GM19455 (cell line): ENCODE results near the gene SPANXN4.

Experiments used
- ATAC-seq: cut with Tn5 transposase; IDR thresholded peaks from one replicate; pipeline ENCODE4 v1.9.1; 2021; ENCODE audit not compliant: unreplicated experiment

SPANXN4 gene

DNA sequence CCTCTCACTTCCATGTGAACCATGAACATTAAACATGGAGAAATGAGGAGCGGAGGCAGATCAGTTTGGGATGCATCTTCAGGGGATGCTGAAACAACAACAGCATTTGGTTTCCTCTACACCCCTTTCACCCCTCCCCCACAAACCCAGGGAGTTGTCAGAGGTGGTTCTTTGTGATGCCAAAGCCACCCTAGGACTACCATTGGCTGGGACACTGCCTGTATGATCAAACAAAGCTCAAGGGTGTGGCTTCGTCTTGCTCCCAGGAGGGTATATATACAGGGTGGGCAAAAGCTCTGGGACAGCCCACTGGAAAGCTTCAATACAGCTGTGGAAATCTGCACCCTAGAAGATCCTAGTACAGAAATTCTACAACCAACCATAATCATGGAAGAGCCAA lies at the start of gene SPANXN4:
SPANXN4 (plus strand) TSS at position 301 of the 400 bp plus-strand sequence; CDS start at position 388, 87 bp downstream.
- ATAC-seq: no peak

GRCh38 chrX:142977128-142977914 lies 48.4 kb upstream of the SPANXN4 start:
- peak; percentile 81 for ATAC-seq

DNA sequence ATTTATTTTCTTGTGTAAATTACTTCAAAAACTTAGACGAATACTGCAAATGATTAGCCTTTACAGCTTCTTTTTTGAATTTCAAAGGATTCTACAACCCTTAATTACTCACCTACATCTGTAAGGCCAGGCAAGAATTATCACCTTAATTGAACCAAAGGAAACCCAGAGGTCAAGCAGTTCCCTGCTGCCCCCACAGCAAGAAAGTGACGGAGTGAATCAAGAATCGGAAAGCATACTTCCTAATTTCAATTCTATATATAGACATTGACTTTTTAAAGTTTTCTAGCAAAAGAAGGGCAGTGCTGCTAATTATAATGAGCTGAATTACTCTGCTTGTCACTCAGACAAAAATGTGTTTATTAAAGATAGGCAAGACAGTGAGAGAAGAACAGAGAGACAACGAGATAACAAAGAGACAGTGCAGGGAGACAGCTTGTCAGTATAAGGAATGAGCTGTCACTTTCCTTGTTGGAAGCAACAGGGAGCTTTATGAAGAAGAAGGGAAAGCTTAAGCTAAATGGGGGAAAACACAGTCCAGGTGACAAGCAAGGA lies 47.5 kb upstream of the SPANXN4 start:
- peak; percentile 13 for ATAC-seq

DNA sequence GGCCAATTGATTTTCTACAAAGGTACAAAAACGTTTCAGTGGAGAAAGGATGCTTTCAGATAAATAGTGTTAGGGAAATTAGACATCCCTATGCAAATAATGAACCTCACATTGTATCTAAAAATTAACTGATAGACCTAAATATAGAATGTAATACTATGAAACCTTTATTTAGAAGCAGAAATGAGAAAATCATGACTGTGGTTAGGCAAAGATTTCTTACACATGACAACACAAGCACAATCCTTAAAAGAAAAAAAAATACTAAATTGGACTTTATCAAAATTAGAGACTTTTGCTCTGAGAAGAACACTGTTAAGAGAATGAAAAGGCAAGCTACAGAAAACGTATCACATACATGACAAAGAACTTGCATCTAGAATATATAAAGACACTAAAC lies 43.0 kb upstream of the SPANXN4 start:
- ATAC-seq: no peak

- no peak for ATAC-seq
These were observed 30.7 kb upstream of the SPANXN4 start for GRCh38 chrX:142994988-142995387.

- ATAC-seq: no peak
These were observed 27.1 kb upstream of the SPANXN4 start for GRCh38 chrX:142998447-142999198.

DNA sequence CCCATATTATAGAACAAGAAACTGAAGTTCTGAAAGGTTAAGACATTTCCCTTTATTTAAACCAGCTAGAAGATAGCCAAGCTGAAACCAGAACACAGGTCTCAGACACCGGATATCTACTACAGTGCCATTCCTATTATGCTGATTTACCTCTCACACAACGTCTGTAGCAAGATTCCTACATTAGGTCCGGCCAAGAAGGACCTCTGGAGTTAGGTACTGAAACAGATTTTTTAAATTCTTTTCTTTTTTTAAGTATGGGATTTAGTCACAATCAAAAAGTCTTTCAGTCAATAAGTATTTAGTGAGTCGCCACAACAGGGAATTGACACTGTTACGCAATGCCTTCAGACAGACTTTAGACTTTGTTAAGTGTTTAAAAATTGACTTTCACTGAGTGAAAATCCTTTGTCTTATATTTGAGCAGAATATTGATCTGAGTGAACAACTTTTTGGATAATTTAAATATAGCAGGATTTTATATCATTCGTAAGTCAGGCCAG lies 26.5 kb upstream of the SPANXN4 start:
- ATAC-seq: no peak

- no peak for ATAC-seq
These were observed 23.5 kb upstream of the SPANXN4 start for GRCh38 chrX:143002206-143002605.

DNA sequence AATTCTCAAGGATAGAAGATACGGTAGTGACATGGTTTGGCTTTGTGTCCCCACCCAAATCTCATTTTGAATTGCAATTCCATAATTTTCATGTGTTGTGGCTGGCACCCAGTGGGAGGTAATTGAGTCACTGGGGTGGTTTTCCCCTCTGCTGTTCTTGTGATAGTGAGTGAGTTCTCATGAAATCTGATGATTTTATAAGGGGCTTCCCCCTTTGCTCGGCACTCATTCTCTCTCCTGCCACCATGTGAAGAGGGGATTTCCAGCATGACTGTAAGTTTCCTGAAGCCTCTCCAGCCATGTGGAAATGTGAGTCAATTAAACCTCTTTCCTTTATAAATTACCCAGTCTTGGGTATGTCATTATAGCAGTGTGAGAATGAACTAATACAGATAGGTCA lies 8.5 kb upstream of the SPANXN4 start:
- no peak for ATAC-seq

- ATAC-seq: no peak
These were observed 1.5 kb downstream of the SPANXN4 start for GRCh38 chrX:143027275-143027674.

DNA sequence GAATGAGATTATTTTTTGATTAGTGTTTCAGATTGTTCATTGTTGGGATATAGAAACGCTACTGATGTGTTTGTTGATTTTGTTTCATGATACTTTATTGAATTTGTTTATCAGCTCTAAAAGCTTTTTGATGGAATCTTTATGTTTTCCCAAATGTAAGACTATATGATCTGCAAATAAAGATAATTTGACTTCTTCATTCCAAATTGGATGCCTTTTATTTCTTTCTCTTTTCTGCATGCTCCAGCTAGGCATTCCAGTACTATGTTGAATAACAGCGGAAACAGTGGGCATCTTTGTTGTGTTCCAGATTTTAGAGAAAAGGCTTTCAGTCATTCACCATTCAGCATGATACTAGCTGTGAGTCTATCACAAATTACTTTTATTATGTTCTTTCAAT lies 21.8 kb downstream of the SPANXN4 start:
- ATAC-seq: no peak

- no peak for ATAC-seq
These were observed 32.4 kb downstream of the SPANXN4 start for GRCh38 chrX:143058120-143058519.

GRCh38 chrX:143081231-143081630 lies 55.5 kb downstream of the SPANXN4 start:
- no peak for ATAC-seq

DNA sequence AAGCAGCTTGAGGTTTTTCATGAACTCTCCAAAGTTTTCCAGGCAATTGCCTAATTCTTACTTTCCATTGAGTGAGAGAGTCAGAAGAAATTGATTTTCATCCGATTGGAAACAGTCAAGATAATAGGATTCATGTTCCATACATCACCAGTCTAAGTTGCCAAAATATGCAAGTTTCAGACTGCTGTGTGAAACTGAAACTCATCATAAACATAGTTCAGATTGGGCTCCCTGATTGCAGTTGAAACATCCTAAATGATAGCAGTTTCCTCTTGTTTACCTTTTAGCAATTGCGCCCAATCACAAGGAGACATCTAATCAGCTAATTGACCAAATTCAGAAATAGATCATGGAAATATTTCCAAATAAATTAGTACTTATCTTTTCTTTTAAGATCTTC lies 56.8 kb downstream of the SPANXN4 start:
- no peak for ATAC-seq
